SK-N-MC (cell line): ENCODE measurements around the gene PPARGC1A.

ENCODE experiments used
- EZH2 ChIP-seq: fragments of 200-600 bp; sonication (generic); IDR thresholded peaks from one replicate; pipeline ENCODE4 v1.6.1; 2017; ENCODE audit warnings: antibody characterized with exemption
- POLR2AphosphoS5 ChIP-seq: IDR thresholded peaks from 2 replicates; pipeline ENCODE4 v1.6.1; 2012; ENCODE audit warnings: mild to moderate bottlenecking, low read depth, low read length, borderline replicate concordance

GRCh38 chr4:23873717-23874535 lies 15.9 kb downstream of the PPARGC1A start:
- TF ChIP-seq POLR2AphosphoS5 (no peak), EZH2 (no peak)
